SJSA1 (cell line): ENCODE results near the gene ARL6IP1. TPM values are rescaled to one million over a fixed set of nuclear protein-coding genes. Genes with fewer than 3 reads are reported as not detected.
A peak's percentile ranks its signal among the peaks of the same experiment; 100 is the strongest.

Source experiments
- DNase-seq, 2 experiments: peaks; one replicate each; pipeline ENCODE4 v3.0.0-alpha.2; 2015 to 2020; ENCODE audit warnings: low spot score in 2 of 2, low read depth in 1 of 2
- H3K27ac ChIP-seq: fragments of 250-450 bp; sonication (Bioruptor Pico); 2 replicates; pipeline ENCODE4 v1.5.1; 2020; ENCODE audit warnings: mild to moderate bottlenecking, moderate library complexity
- H3K27me3 ChIP-seq: fragments of 250-450 bp; sonication (Bioruptor Pico); replicated peaks from 2 replicates; pipeline ENCODE4 v1.5.1; 2020; ENCODE audit warnings: mild to moderate bottlenecking, moderate library complexity
- H3K36me3 ChIP-seq: fragments of 250-450 bp; sonication (Bioruptor Pico); 2 replicates; pipeline ENCODE4 v1.5.1; 2020; ENCODE audit warnings: mild to moderate bottlenecking
- H3K4me1 ChIP-seq: fragments of 250-450 bp; sonication (Bioruptor Pico); replicated peaks from 2 replicates; pipeline ENCODE4 v1.6.1; 2021; ENCODE audit warnings: mild to moderate bottlenecking
- H3K4me3 ChIP-seq: fragments of 250-450 bp; sonication (Bioruptor Pico); 2 replicates; pipeline ENCODE4 v1.5.1; 2020; ENCODE audit warnings: mild to moderate bottlenecking
- H3K9me3 ChIP-seq: fragments of 250-450 bp; sonication (Bioruptor Pico); replicated peaks from 2 replicates; pipeline ENCODE4 v1.5.1; 2020; ENCODE audit warnings: mild to moderate bottlenecking
- total RNA-seq: library from RNA; depleted of rRNA; stranded (reverse); fragments of >200 nt; shearing (Covaris generic); gene quantifications from 2 replicates; pipeline ENCODE4 v1.2.3, GENCODE V29; 2014

The ARL6IP1 gene
- total RNA-seq, 1 experiment from 2014 or later: 614 TPM

DNA sequence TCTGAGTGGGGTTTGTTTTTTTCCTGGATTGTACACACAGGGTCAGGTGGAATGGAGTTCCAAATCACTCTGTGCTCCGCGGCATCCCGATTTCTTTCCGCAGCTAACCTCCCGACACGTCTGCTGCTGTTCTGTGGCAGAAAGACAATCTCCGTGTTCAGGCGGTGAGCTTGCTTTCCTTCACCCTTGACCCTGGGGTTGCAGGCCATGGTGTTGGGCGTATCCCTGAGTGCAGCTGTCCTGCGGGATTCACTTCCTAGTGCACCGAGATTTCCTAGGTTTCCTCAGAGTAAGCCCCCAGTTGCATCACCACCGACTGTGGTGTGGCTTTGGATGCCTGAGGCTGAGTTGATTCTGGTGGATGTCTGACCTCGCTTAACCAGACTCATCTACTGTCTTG lies 7.8 kb upstream of the ARL6IP1 start:
- Histone ChIP-seq H3K27me3 (no peaks in the 10 kb centered on the region), H3K4me1 (peaks cover 12% of the 10 kb centered on the region), H3K4me3 (no peak overlapping the region), H3K9me3 (no peaks in the 10 kb centered on the region), H3K27ac (no peak overlapping the region), H3K36me3 (peaks cover 82% of the 10 kb centered on the region)
- no peak for DNase-seq

DNA sequence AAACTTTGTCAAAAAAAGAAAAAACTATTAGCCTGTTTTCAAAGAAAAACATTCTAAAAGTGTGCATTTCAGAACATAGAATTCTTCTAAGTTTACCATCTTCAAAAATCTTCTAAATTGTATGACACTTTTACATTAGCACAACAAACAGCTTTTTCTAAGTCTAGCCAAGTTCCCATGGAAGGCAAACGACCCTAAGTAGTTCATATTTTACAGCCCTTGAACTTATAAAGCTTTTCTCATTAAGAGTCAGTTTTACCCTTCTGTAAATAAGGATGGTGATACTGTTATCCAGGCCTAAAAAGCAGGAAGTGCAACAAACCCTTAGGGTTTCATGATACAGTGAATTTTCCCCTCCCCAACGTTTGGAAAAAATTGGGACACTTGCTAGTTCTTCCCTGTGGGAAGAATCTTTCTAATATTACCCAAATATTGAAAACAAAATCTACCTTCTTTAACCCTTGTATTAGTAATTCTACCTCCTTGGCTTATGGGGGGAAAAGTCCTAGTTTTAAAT lies 4.0 kb upstream of the ARL6IP1 start:
- H3K36me3 ChIP-seq: peaks cover 60% of the 10 kb centered on the region
- no peak for DNase-seq
- no peaks in the 10 kb centered on the region for H3K27me3 ChIP-seq
- H3K4me3 ChIP-seq: no peak overlapping the region
- H3K9me3 ChIP-seq: no peaks in the 10 kb centered on the region
- H3K4me1 ChIP-seq: peaks cover 28% of the 10 kb centered on the region
- H3K27ac ChIP-seq: peak overlapping the region; percentile 82; the same call in 1 of the 2 replicates

DNA sequence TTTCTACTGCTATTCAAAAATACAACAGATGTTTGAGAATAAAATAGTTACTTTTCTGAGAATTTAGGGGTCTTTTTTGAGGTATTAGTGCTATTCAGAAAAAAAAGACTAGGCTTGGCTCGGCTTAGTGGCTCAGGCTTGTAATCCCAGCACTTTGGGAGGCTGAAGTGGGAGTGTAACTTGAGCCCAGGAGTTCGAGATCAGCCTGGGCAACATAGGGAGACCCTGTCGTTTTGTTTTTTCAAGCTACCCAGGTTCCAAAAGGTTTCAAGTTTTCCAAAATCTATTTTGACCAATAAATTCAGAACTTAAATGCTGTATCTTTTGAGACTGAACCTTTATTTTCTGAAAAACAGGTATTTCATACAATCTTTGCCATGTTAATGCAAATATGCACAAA lies 3.2 kb upstream of the ARL6IP1 start:
- Histone ChIP-seq H3K36me3 (peaks cover 60% of the 10 kb centered on the region), H3K27ac (peak overlapping the region; percentile 82)
- DNase-seq: no peak

DNA sequence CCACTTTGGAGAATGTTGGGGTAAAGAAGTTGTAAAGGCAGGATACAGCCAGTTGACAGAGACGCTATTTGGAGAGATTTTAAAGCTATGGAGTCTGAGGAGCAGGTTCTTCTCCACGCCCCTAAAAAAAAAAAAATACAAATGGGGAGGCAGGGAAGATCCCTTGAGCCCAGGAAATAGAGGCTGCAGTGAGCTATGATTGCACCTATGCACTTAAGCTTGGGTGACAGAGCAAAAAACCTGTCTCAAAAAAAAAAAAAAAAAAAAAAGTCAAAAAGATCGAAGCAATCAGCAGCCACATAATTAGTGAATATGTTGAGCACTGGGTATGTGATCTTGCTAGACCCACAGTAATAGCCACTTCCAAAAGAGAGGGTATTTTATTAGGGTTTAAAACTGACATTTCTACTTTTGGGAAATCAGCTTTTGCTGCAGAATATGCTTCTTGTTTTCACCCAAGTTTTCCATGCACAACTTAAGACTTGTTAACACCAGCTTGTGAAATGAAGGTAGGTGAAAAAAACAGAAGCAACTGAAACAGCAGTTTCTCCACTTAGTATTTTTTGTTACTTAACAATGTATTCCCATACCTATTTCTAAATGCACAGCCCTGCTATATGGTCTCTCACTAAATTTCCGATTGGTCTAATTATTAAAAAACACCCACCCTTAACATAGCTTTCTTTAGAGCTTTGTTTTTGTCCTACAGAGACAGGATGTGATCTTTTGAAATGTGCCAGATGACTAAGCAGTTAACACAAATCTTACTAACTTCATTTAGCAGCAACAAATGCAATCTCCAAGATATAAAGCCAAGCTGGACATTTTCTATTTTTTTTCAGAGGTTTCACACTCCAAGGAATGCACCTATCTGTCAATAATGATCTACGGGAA lies 2.5 kb upstream of the ARL6IP1 start:
- peak overlapping the region; percentile 82 for H3K27ac ChIP-seq
- H3K4me3 ChIP-seq: no peak overlapping the region
- H3K9me3 ChIP-seq: no peaks in the 10 kb centered on the region
- no peaks in the 10 kb centered on the region for H3K27me3 ChIP-seq
- DNase-seq: peak in 1 of 2 experiments; percentile 48
- peaks cover 43% of the 10 kb centered on the region for H3K4me1 ChIP-seq
- H3K36me3 ChIP-seq: peaks cover 59% of the 10 kb centered on the region

More for the DNA sequence above, 3.2 kb upstream of the ARL6IP1 start:
- H3K4me3 ChIP-seq: no peak overlapping the region
- peaks cover 36% of the 10 kb centered on the region for H3K4me1 ChIP-seq
- no peaks in the 10 kb centered on the region for H3K27me3 ChIP-seq
- H3K9me3 ChIP-seq: no peaks in the 10 kb centered on the region

DNA sequence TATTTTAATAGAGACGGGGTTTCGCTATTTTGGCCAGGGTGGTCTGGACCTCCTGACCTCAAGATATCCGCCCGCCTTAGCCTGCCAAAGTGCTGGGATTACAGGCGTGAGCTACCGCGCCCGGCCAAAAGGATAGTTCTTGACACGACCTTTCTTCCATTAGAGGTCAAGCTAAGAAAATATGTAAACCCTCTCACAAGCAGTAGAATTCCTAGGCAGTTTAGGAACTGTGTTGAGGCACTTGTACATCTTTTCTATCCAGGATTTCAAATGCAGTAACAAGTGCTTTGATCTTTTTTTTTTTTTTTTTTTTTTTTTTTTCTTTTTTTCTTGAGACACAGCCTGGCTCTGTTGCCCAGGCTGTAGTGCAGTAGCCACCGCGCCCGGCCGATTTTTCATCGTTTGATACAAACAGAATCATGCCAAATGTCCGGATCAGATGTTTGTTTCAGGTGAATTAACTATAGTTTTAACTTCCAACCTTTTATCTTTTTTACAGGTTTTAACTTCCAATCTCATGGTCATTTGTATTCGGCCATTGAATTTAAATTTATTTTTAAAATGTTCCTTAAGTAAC lies 1.5 kb upstream of the ARL6IP1 start:
- Histone ChIP-seq H3K9me3 (no peaks in the 10 kb centered on the region), H3K27me3 (no peaks in the 10 kb centered on the region), H3K4me1 (peaks cover 51% of the 10 kb centered on the region), H3K36me3 (peaks cover 61% of the 10 kb centered on the region), H3K4me3 (no peak overlapping the region), H3K27ac (no peak overlapping the region)
- DNase-seq: no peak

GRCh38 chr16:18800775-18801144 lies 589 bp downstream of the ARL6IP1 start:
- peak overlapping the region; percentile 82 for H3K4me3 ChIP-seq
- peaks cover 63% of the 10 kb centered on the region for H3K36me3 ChIP-seq
- no peaks in the 10 kb centered on the region for H3K9me3 ChIP-seq
- H3K27ac ChIP-seq: peak overlapping the region; percentile 86
- H3K27me3 ChIP-seq: no peaks in the 10 kb centered on the region
- peaks cover 52% of the 10 kb centered on the region for H3K4me1 ChIP-seq
- peak; percentile 47 to 52 for DNase-seq

DNA sequence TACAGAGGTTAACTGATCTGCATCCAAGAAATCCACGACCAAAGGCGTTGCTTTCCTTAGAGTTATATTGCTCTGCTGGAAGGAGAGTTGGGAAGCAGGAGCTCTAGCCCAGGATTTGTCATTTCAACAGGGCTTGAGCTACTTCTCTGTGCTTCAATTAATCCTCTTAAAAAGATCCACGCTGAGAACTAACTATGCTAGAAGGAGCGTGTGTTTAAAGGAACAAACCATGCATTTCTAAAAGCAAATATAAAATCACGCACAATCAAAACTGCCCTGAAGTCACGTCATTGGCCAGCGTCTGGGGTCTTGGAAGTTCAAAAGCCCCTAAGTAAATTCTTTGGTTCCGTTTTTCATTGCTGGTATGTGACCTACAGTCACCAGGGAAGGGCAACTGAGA lies 1.1 kb downstream of the ARL6IP1 start:
- H3K9me3 ChIP-seq: no peaks in the 10 kb centered on the region
- DNase-seq: peak in 1 of 2 experiments; percentile 30
- H3K36me3 ChIP-seq: peaks cover 65% of the 10 kb centered on the region
- peak overlapping the region; percentile 86 for H3K27ac ChIP-seq
- H3K27me3 ChIP-seq: no peaks in the 10 kb centered on the region
- H3K4me3 ChIP-seq: peak overlapping the region; percentile 82
- peaks cover 55% of the 10 kb centered on the region for H3K4me1 ChIP-seq

DNA sequence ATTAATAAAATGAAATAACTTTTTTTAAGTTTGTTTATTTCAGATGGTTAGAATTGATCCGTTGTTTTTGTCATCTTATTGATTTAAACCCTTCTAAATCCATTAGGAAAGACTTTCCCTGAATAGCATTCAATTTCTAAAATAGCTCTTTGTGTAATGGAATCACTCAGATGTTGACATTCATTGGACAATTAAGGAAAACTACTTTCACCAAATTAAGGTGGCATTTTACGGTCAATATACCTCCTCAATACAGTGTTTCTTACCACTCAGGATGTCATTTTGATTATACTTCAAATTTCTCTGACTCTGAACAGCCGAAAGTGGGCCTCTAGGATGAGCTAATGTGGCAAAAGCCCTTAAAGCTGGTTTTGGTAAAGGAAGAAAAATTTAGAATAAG lies 1.8 kb downstream of the ARL6IP1 start:
- H3K4me1 ChIP-seq: peaks cover 47% of the 10 kb centered on the region
- H3K4me3 ChIP-seq: peak overlapping the region; percentile 82
- H3K27ac ChIP-seq: no peak overlapping the region
- DNase-seq: no peak
- no peaks in the 10 kb centered on the region for H3K27me3 ChIP-seq
- peaks cover 67% of the 10 kb centered on the region for H3K36me3 ChIP-seq
- H3K9me3 ChIP-seq: no peaks in the 10 kb centered on the region

GRCh38 chr16:18797746-18798145 lies 3.6 kb downstream of the ARL6IP1 start:
- Histone ChIP-seq H3K27me3 (no peaks in the 10 kb centered on the region), H3K36me3 (peaks cover 84% of the 10 kb centered on the region), H3K27ac (no peak overlapping the region), H3K4me3 (no peak overlapping the region), H3K9me3 (no peaks in the 10 kb centered on the region), H3K4me1 (peaks cover 53% of the 10 kb centered on the region)
- no peak for DNase-seq

GRCh38 chr16:18796377-18796776 lies 5.0 kb downstream of the ARL6IP1 start:
- DNase-seq: no peak
- Histone ChIP-seq H3K9me3 (no peaks in the 10 kb centered on the region), H3K4me3 (no peak overlapping the region), H3K27me3 (no peaks in the 10 kb centered on the region), H3K27ac (no peak overlapping the region), H3K36me3 (peaks cover 98% of the 10 kb centered on the region), H3K4me1 (peaks cover 46% of the 10 kb centered on the region)

DNA sequence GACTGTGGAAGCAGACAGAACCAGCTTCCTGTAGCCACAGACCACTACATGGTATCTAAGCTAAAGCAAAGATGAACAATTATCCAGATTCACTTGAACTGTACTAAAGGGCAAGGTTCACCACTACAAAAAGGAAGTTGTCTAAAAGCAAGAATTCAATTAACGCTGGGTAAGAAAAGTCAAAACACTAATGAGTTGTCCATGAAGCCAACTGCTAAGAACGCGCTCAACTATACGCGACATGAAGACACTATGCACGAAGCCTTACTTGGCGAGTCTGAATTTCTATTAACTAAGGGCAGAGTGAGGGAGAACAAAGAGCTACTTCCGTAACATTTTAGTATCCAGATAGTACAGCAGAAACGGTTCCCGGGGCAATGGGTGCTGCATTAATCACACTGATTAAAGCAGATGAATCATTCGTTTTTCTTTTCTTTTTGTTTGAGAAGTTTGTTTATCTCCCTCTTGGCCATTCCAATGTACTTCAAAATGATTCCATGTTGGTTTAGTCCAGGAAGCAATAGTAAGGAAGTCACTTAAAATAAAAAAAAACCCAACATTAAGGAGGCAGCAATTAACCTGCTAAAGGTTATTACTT lies 8.4 kb downstream of the ARL6IP1 start:
- peaks cover 33% of the 10 kb centered on the region for H3K4me1 ChIP-seq
- DNase-seq: peak; percentile 50 to 59
- no peaks in the 10 kb centered on the region for H3K27me3 ChIP-seq
- peak overlapping the region; percentile 4; the same call in 1 of the 2 replicates for H3K27ac ChIP-seq
- H3K36me3 ChIP-seq: peaks cover 96% of the 10 kb centered on the region
- no peak overlapping the region for H3K4me3 ChIP-seq
- H3K9me3 ChIP-seq: no peaks in the 10 kb centered on the region

DNA sequence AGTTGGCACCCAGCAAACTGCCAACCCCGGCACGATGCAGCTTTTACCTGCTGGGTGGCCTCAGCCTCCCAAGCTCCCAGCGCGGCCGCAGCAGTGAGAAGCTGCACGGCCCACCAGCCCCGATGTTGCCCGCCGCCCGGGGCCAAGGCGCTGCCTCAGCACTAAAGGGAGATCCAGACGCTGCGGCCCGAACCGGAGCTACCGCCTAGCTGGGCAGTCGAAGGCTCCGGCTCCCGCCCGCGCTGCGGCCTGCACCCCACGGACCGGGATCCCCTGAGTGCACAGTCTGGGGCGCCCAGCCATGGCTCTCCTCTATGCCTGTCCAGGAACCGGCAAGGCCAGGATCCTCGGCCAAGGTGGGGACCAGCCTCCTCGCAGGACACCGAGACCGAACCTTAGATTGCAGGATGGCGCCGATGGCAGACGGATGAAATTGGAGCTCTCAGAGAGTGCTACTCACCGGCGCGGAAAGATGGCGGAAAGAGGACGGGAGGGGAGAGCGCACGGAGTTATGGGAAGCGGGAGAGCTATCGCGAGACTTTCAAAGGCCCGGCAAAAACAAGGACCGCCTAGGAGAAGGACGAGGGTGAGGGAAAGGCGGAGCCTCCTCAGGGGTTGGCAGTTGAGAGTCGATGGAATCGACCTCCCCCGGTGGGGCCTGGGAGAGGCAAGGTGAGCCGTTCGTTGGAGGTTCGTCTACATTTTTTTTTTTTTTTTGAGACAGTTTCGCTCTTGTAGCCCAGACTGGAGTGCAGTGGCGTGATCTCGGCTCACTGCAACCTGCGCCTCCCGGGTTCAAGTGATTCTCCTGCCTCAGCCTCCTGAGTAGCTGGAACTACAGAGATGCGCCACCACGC lies 11.3 kb downstream of the ARL6IP1 start, which contains the start of gene RPS15A:
Gene RPS15A, minus strand, starts transcription at position 485 of the 857 bp plus-strand sequence. CDS start 1,221 bp downstream, outside the sequence.
- Histone ChIP-seq H3K27me3 (no peaks in the 10 kb centered on the region), H3K4me1 (peaks cover 36% of the 10 kb centered on the region), H3K36me3 (peaks cover 96% of the 10 kb centered on the region), H3K27ac (peak within 1 kb of the TSS; percentile 62), H3K4me3 (peak within 1 kb of the TSS; percentile 87), H3K9me3 (no peaks in the 10 kb centered on the region)
- DNase-seq: peak; percentile 92 to 96

DNA sequence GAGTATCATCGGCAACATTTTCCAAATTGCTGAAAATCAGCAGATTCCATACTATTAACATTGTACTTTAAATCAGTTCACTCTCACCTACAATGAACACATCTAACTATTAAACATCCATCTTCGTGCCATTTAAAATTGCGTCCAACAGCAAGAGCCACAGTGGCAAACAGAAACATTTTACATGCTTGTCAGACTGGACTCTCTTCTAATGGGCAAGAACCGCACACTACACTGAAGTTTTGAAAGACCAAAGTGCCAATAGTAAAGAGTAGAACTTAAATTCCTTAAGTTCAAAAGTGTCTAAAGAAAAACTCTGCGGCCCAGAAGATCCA lies 11.9 kb downstream of the ARL6IP1 start:
- no peaks in the 10 kb centered on the region for H3K27me3 ChIP-seq
- no peaks in the 10 kb centered on the region for H3K9me3 ChIP-seq
- peaks cover 36% of the 10 kb centered on the region for H3K4me1 ChIP-seq
- H3K4me3 ChIP-seq: peak overlapping the region; percentile 87
- no peak for DNase-seq
- H3K36me3 ChIP-seq: peaks cover 96% of the 10 kb centered on the region
- H3K27ac ChIP-seq: peak overlapping the region; percentile 62
